NCI-H226 (cell line): ENCODE results near the gene MYH15.
"Not testable (repeated sequence)": the region's sequence is repeated elsewhere in the genome, so short reads cannot be mapped to it uniquely, and the experiment has no call there.

ENCODE experiments used
- DNase-seq: peaks from one replicate; pipeline ENCODE4 v3.0.0-alpha.2; 2015

Gene MYH15

DNA sequence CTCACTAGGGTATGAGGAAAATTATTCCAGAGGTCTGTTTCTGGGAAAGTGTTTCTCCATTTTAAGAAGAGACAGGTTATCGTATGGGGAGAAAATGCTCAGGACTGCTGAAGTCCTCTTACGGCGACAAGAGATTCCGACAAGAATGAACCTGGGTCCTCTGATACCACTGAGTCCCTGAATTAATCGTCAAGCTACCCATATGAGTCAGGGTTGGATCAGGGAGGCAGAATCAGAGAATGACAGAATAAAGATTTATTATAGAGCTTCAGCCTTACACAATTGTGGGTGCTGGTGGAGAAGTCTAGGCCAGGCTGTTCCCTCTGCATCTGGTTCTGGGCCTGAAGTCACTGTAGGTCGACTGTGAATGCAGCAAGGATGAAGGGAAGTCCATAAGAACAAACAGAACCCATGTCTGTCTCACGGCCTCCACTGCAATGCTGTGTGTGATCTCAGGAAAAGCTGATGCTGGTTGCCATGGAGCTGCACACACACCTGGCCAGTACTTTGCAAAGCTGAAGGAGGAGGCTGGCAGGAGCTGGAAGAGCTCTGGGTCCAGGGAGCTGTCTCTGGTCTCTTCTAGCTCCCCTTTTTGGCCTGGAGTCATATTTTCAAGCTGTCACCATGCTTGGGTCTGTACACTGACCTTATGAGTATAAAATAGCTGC lies 130.1 kb downstream of the MYH15 start:
- no peak for DNase-seq

DNA sequence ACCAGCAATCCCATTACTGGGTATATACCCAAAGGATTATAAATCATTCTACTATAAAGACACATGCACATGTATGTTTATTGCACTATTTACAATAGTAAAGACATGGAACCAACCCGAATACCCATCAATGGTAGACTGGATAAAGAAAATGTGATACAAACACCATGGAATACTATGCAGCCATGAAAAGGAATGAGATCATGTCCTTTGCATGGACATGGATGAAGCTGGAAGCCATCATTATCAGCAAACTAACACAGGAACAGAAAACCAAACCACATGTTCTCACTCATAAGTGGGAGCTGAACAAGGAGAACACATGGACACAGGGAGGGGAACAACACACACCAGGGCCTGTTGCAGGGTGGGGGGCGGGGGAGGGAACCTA lies 131.4 kb downstream of the MYH15 start:
- DNase-seq: not testable (repeated sequence)

DNA sequence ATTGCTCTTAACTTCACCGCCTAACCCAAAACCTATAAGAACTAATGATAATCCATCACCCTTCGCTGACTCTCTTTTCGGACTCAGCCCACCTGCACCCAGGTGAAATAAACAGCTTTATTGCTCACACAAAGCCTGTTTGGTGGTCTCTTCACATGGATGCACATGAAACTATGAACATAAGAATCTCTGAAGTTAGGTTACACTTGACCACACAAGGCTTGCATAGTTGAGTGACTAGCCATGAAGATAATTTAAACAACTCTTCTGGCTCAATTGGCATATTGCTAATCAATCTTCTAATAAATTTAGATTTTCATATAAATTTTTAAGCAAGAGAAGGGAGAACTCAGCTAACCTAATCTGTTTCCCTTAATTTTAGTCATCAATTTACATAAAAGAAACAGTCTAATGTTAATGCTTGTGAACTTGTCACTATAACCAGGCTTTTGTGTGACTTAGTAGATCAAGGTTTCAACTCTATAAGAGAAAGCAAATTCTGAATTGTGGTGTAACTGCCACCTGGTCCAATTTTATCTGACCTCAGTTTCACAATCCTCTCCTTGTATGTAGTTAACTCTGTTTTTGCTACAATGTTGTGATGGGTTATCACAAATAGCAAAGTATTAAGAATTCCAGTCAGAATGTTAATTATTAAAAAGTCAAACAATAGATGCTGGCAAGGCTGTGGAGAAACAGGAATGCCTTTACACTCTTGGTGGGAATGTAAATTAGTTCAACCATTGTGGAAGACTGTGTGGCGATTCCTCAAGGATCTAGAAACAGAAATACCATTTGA lies 132.0 kb downstream of the MYH15 start:
- no peak for DNase-seq

DNA sequence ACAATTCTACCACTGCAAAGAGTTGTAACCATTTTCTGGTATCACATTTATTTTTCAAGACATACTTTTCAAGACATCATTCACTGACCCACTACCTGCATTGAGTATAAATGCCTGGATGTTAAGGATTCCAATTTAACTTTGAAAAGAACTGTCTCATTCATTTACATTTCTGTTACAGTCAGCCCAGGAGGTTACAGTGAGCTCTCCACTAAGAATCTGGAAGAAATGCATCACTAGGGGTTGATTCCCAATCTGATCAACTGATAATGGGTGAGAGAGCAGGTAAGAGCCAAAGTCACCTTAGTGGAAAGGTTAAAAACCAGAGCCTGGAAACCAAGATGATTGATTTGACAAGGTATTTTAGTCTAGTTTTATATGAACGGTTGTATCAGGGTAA lies 133.0 kb downstream of the MYH15 start:
- no peak for DNase-seq

DNA sequence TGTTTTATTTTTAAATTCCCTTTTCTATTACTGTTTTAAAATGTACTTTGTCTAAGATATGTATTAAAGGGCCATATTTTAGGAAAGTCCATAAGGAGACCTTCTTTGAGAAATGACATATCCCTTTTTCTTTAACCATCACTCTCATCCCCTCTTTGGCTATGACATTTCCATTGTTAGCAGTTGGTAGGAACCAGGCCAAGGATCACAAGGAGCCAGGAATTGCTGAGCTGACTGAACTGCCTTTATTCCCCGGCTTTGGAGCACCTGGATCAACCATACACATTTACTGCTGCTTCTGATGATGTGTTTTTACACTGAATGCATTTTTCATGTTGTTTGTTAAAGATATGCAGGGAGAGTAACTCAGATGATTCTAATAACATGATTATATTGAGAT lies 134.4 kb downstream of the MYH15 start:
- DNase-seq: no peak

DNA sequence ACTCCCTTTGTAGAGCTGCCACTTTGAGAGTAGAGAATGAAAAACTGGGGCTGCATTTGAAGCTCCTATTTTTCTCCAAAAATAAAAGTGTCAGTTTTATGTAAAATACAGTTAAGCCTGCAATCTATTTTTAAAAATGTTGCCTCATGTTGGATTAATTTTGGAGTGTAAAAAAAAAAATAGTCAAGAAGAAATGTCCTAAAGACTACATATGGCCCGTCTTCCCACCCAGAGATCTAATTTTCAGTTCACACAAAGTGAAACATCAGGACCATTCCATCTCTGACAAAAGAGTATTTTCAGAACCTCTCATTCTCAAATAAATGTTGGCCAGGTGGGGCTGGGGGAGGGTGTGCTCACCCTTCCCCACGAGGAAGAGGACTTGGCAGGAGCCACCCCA lies 151.4 kb downstream of the MYH15 start:
- DNase-seq: no peak

DNA sequence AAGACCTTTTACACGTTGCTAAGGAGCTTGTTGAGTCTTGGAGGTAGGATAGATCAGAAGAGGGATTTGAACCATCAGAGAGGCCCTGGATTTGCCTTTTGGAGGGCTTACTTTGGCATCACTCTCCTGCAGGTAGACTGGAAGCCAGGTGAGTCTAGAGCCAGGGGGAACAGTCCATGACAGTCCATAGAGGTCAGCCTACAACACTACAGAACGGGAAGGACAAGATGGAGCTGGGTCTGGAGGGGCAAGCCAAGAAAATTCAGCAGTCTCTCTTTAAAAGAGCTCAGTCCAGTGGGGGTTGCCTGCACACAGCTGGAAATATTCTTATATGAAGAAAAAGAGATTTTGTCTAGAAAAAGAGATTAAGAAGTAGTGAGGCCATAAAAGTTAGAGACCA lies 153.4 kb downstream of the MYH15 start:
- no peak for DNase-seq

DNA sequence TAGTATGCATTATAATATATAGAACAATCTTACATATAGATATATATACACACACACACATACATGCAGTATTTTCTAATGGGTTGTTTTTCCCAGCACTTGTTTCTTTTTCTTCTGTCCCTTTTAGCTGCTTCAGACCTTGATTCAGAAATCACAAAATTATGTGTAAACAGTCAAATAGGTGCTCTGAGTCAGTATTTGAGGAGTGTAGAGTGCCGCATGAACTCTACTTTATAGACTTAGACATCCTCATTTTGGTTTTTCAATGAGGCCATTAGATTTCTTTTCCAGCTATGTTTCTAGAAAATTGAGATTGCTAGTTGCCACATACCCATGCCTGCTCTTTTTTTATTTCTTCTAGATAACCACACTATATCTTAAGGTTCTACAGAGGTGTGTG lies 155.8 kb downstream of the MYH15 start:
- DNase-seq: no peak

DNA sequence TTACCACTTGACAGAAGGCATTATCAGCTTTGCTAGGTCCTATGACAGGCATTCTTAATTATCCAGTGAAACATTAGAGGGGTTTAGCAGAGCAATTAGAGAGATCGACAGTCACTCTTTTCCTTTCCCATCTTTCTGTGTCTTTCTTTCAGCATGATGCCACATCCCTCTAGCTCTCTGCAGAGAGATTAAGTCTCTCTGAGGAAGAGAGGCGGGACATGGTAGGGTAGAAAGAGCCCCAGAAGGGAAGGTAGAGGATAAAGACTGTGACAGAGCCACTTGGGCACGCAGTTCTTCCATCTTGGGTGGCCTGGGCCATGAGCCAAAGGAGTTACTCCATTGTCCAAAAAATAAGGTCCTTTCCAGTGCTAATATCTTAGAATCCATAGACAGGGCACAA lies 158.2 kb downstream of the MYH15 start:
- no peak for DNase-seq

DNA sequence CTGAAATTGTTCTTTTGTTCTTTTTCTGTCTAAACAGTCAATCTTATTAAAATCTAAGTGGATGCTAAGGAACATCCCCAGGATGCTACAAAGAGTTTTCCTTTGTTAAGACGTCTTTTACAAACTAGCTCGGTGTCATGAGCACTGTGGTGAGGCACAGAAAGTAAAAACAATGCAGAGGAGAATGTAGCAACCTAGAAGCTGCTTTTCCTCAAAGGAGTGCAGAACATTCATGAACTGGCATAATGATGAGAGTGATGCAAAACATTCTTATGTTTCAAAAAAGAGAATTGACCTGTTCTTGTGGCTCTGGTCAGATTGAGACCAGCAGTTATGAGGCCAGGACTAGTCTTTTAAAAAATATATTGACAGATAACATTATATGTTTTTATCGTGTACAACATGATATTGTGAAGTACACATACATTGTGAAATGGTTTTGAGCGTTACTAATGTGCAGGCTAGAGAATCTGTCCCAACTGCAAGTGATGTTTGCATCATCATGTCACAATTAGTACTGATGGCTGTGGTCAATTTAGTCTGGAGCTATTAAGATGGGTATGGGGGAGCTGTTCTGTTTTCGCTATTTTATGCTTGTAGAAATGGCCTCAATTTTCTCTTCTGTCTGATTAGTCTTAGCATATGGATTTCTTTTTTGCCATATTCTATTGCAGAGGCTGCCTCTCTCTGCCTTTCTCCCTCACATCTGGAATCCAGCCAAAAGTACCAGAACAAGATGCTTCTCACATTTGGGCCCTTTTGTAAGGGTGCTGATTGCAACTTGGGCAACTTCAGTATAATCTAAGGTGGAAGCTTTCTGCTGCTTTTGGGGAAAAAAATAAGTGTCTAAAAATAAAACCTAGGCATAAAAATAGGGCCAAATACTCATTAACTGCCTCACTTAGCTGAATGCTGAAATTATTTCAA lies 163.8 kb downstream of the MYH15 start:
- no peak for DNase-seq

DNA sequence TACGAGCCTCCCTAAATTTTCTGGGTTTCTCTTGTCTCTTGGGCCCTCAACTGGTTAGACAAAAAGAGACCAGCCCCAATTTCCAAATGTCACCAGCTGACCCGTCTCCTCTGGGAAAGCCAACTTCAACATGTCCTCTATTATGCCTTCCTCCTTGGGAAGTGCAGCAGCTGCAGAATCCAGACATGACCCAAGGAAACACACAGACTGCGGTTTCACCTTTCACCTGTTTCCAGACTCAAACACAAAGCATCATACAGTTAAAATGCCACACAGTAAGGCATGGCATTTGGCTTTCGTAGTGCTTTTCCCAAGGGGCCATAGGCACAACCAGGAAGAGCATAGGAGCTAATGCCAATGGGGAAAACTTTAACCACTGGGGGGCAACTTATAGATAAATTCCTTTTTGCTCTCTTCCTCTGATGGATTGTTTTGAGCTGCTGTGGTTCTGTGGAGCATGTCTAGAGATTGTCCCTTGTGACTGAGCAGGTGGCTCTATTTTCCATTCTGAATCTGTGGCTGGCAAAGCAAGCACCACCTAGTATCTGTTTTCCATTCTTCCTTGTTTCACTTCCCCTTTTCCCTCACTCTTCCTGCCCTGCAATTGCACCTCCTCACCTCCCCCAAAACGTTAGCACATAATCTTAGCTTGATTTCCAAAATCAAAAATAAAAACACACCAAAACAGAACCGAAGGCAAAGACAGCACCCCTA lies 164.7 kb downstream of the MYH15 start:
- DNase-seq: no peak

DNA sequence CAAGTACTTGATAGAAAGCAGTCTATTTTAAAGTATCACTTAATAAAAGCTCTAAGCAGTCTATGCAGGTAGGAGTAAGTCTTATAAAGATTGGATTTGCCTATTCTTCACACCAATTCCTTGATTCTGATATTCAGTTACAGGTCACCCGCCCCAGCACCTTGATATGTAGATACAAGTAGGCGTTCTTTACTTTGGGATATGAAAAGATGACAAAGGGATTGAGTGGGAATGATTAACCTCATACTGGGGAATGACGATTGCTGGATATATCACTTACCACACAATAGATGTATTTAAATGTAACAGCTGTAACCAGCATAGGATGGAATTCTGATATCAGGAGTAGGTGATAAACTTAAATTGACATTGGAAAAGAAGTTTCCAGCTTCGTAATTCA lies 166.9 kb downstream of the MYH15 start:
- no peak for DNase-seq

DNA sequence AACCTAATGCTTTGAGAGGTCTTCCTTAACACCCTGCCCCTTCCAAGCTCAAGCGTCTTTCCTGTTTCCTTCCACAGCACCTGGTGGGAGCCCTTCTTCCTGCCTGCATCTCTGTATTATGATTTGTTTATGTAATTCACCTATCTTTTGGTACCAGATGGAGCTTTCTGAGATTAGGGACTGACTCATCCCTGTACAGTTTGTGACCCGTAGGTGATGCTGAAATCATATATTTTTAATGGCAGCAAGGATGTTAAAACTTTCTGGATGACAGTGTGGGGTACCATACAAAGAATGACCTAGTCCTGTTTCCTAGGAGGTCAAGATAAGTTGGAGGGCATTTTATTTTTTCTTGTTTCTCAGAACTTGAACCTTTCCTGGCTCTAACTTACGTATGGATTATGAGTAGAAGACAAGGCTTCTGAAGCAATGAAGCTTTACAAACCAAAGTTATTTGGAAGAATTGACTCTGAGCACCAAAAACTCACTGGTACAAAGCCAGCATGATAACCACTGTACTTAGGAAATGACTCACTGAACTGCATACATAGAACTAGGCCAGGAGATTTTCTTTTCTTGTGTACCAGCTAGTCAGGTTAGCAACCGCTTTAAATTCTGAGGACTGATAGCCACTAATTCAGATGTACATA lies 167.4 kb downstream of the MYH15 start:
- peak; percentile 74 for DNase-seq

DNA sequence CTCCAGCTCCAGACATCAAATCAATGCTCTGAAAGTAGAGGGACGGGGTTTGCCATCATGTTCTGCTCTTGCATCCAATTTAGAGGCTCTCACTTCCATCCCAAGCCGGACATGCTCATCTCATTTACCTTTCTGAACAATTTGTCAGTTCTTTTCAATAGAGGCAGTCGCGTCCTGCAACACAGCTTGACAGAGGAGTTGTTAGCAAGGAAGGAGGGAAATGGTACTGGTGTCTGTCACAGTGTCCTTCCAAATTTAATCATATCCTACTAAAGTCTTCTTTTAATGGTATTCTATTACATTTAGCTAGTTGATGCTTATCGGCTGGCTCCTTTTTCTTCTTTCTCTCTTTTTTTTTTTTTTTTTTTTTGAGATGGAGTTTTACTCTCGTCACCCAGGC lies 168.5 kb downstream of the MYH15 start:
- no peak for DNase-seq

DNA sequence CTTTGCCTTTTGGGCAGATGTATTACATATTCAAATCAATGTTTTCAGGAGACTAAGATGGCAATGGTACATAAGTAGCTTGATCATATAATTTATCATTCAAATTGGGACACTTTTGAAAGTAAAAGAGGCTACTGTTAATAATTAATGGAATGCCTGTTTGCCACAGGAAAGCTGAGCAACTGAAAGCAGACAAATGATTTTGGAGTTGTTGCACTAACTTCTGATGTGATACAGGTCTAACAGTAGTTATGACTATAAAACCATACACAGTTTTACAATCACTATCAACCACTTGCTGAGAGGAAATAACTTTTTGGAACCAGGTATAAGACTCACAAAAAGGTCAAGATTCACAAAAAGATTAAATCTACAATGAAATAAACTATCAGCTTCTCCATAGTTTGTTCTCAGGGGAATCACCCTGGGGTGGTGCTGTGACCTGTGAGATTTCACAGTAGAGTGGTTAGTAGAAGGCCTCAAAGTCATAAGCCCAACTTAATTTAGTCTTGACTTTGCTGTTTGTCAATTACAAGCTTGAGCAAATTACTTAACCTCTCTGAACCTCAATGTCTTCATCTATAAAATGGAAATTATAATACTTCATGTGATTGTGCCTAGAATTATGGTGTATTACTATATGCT lies 171.4 kb downstream of the MYH15 start:
- DNase-seq: no peak

DNA sequence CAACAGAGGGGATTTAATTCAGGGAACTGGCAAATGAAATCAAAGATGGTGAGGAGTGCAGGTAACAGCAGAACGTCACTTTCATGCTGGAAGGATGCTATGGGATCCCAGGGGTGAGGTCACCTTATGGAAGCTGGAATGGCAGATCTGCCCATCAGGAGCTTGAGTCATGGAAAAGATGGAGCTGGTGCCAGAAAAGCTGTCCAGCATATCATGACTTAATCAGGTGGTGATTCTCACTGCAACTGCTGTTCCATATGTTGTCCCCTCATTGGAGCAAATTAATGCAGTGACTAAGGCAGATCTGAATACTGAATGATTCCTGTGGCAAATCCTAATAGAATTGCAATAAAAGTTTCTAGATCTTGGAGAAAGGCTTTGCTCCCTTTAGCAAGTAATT lies 175.7 kb downstream of the MYH15 start:
- DNase-seq: no peak

DNA sequence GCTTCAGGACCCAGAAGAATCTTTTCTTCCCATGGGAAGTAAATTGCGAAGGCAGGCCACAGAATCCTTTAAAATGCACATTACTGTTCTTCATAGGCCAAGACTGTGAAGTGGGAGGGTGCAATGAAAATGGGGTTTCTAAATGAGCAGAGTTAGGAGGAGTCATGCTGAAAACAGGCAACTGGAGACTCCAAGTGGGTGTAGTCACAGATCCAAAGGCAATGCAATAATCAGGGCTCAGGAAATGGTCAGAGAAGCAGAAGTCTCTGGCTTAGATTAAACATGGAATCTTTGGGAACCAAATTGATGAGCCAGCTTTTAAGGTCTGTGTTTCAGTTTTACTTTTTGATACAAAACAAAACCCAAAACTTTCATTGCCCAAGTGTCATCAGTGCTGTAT lies 176.4 kb downstream of the MYH15 start:
- no peak for DNase-seq

DNA sequence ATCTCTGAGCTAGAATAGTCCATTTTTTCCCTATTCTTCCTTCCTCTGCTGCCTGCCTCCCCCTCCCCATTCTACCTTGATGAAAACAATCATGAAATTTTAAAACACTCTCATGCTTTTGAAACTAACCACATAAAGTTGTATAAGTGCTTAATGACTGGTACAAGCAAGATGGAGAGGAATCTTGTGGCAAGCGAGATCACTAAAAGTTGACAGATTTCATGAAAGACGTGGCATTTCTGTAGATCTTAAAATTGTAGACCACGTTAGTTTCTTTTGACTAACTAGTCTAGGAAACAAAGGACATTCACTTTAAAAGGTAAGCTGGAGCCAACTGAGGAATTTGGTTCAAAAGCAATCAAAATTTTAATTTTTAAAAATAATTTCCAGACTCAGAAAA lies 178.6 kb downstream of the MYH15 start:
- no peak for DNase-seq
